HepG2 (cell line): ENCODE measurements around the gene HOXD1. TPM values are rescaled to one million over a fixed set of nuclear protein-coding genes. Genes with fewer than 3 reads are reported as not detected.

Experiments
- ATAC-seq: fragments of 200-7000 bp; cut with Tn5 transposase; 3 replicates; pipeline ENCODE4 v1.9.1; 2020; ENCODE audit warnings: mild to moderate bottlenecking, moderate library complexity
- BruUV-seq: library from RNA; stranded (reverse); fragments of 400-500 nt; replicated peaks from 2 replicates; lab custom pipeline; 2021; lab: Mats Ljungman, UMichigan
- CTCF ChIA-PET: fragments of 300-600 bp; formaldehyde crosslinking; extraction: SDS; loops from one replicate; lab custom pipeline; 2021; ENCODE audit warnings: low total read pairs, inconsistent platforms, low intra/inter-chr PET ratio; lab: Yijun Ruan, JAX
- POLR2A ChIA-PET: fragments of 350-600 bp; sonication (Branson Sonifier 250); formaldehyde crosslinking; loops from one replicate; lab custom pipeline; 2020; ENCODE audit warnings: antibody characterized with exemption, inconsistent platforms; lab: Yijun Ruan, JAX
- DNase-seq: peaks from one replicate; pipeline ENCODE4 v3.0.0-alpha.2; 2015; ENCODE audit warnings: low spot score
- FAIRE-seq: peaks from 3 replicates; lab custom pipeline; 2011; peaks lifted over from hg19 to GRCh38; lab: Jason Lieb, UNC
- H2AFZ ChIP-seq: one replicate; pipeline ENCODE4 v1.6.1; 2011; ENCODE audit warnings: low read length, inconsistent platforms
- H3K27ac ChIP-seq: fragments of 300-600 bp; 3 replicates; pipeline ENCODE4 v1.8.0; 2011; ENCODE audit warnings: mixed run types, mild to moderate bottlenecking, mixed read lengths, low read length, inconsistent platforms; ENCODE audit not compliant: insufficient read depth; ENCODE audit errors: extremely low read length
- H3K27me3 ChIP-seq, 2 experiments: fragments of 200-600 bp in 1 of 2; 2 replicates in 1 of 2; 3 replicates in 1 of 2; pipeline versions ENCODE4 v1.6.0 to v1.8.0; 2011; ENCODE audit warnings: low read length in 2 of 2, mild to moderate bottlenecking in 2 of 2, moderate library complexity in 2 of 2, inconsistent platforms in 1 of 2; ENCODE audit not compliant: insufficient read depth in 2 of 2, control insufficient read depth in 1 of 2
- H3K36me3 ChIP-seq, 2 experiments: fragments of 200-600 bp in 1 of 2; replicated peaks in 1 of 2; 2 replicates in 1 of 2; 3 replicates in 1 of 2; pipeline versions ENCODE4 v1.5.1 to v1.8.0; 2011; ENCODE audit warnings: low read length in 2 of 2, inconsistent platforms in 1 of 2; ENCODE audit not compliant: insufficient read depth in 2 of 2, control insufficient read depth in 1 of 2
- H3K4me1 ChIP-seq: 2 replicates; pipeline ENCODE4 v1.5.1; 2012; ENCODE audit warnings: low read length, inconsistent platforms; ENCODE audit not compliant: insufficient read depth
- H3K4me2 ChIP-seq: 2 replicates; pipeline ENCODE4 v1.6.0; 2011; ENCODE audit warnings: low read depth, low read length, inconsistent platforms
- H3K4me3 ChIP-seq, 3 experiments: fragments of 200-600 bp in 1 of 3; sonication (generic), shearing (Covaris generic) in 1 of 3; replicated peaks in 1 of 3; 2 replicates each; pipeline ENCODE4 v1.5.1; 2011 to 2016; ENCODE audit warnings: low read length in 3 of 3, inconsistent platforms in 2 of 3, low read depth in 2 of 3, mild to moderate bottlenecking in 2 of 3, control low read depth in 1 of 3, mixed read lengths in 1 of 3; ENCODE audit not compliant: insufficient read depth in 1 of 3
- H3K79me2 ChIP-seq: one replicate; pipeline ENCODE4 v1.6.1; 2011; ENCODE audit warnings: low read length, inconsistent platforms; ENCODE audit not compliant: insufficient read depth
- H3K9ac ChIP-seq: 2 replicates; pipeline ENCODE4 v1.6.0; 2011; ENCODE audit warnings: mild to moderate bottlenecking, low read depth, low read length, inconsistent platforms; ENCODE audit not compliant: insufficient read depth
- H3K9me3 ChIP-seq: 2 replicates; pipeline ENCODE4 v1.5.1; 2012; ENCODE audit warnings: mild to moderate bottlenecking, low read length
- H4K20me1 ChIP-seq: 2 replicates; pipeline ENCODE4 v1.6.0; 2011; ENCODE audit warnings: inconsistent platforms, mild to moderate bottlenecking, low read length, moderate library complexity; ENCODE audit not compliant: insufficient read depth
- FOSL1 ChIP-seq: sonication (generic); formaldehyde crosslinking; IDR thresholded peaks from 2 replicates; pipeline ENCODE4 v1.9.0; 2021; ENCODE audit warnings: missing genetic modification reagents, borderline replicate concordance
- GABPB1 ChIP-seq: IDR thresholded peaks from 2 replicates; pipeline ENCODE4 v1.6.1; 2016; ENCODE audit warnings: mild to moderate bottlenecking, missing genetic modification reagents, moderate library complexity, missing compliant biosample characterization
- KAT7 ChIP-seq: IDR thresholded peaks from 2 replicates; pipeline ENCODE4 v1.6.1; 2018; ENCODE audit warnings: borderline replicate concordance, missing compliant biosample characterization
- RORA ChIP-seq: sonication (generic); formaldehyde crosslinking; IDR thresholded peaks from 2 replicates; pipeline ENCODE4 v1.5.0; 2020; ENCODE audit warnings: mild to moderate bottlenecking, missing genetic modification reagents, moderate library complexity
- TAF1 ChIP-seq: sonication (generic); formaldehyde crosslinking; IDR thresholded peaks from 2 replicates; pipeline ENCODE4 v1.4.0; 2020; ENCODE audit warnings: missing genetic modification reagents
- TBL1XR1 ChIP-seq: fragments of 150-350 bp; IDR thresholded peaks from 2 replicates; pipeline ENCODE4 v1.6.1; 2014; ENCODE audit warnings: borderline replicate concordance, low read length; ENCODE audit not compliant: partially characterized antibody
- ZBTB1 ChIP-seq: sonication (generic); formaldehyde crosslinking; IDR thresholded peaks from 2 replicates; pipeline ENCODE4 v1.4.0; 2020; ENCODE audit warnings: missing genetic modification reagents, borderline replicate concordance
- ZKSCAN8 ChIP-seq: IDR thresholded peaks from 2 replicates; pipeline ENCODE4 v1.6.1; 2016; ENCODE audit warnings: borderline replicate concordance, missing genetic modification reagents, missing compliant biosample characterization
- ZMYM2 ChIP-seq: sonication (generic); formaldehyde crosslinking; IDR thresholded peaks from 2 replicates; pipeline ENCODE4 v1.8.0; 2022; ENCODE audit warnings: mild to moderate bottlenecking, missing genetic modification reagents
- ZNF337 ChIP-seq: sonication (generic); formaldehyde crosslinking; IDR thresholded peaks from 2 replicates; pipeline ENCODE4 v1.5.1; 2020; ENCODE audit warnings: missing genetic modification reagents, low read depth, mild to moderate bottlenecking, borderline replicate concordance
- ZNF557 ChIP-seq: sonication (generic); formaldehyde crosslinking; IDR thresholded peaks from 2 replicates; pipeline ENCODE4 v1.4.0; 2020; ENCODE audit warnings: missing genetic modification reagents
- ZNF652 ChIP-seq: IDR thresholded peaks from 2 replicates; pipeline ENCODE4 v1.6.1; 2016; ENCODE audit warnings: low read depth, borderline replicate concordance
- WGBS: methylation state at CpG from one replicate; pipeline ENCODE4 v1.1.6; 2017; ENCODE audit warnings: low lambda C conversion rate; 5-methylcytosine and 5-hydroxymethylcytosine counted together
- in situ Hi-C: cut with HindIII; loops from 2 replicates; pipeline ENCODE4 v1.10.0; 2017; ENCODE audit warnings: low pct_unique_long_range_greater_than_20kb; ENCODE audit not compliant: extremely low pct_ligation_motif_present
- intact Hi-C: fragments of 100-400 bp; cut with micrococcal nuclease; formaldehyde crosslinking; loops from one replicate; pipeline ENCODE4 v1.10.0; 2022; ENCODE audit not compliant: unreplicated experiment
- polyA plus RNA-seq, 8 experiments: library from polyadenylated mRNA; depleted of rRNA in 3 of 8; stranded (reverse) in 7 of 8; unstranded in 1 of 8; fragments of >200 nt; fragmentation: Illumina TruSeq in 4 of 8; extraction: Trizol in 4 of 8; gene quantifications; 2 replicates each; pipeline versions ENCODE4 v1.2.1 to v1.2.3, GENCODE V29; 2011 to 2016; ENCODE audit warnings: low read depth in 4 of 8, missing spikeins in 1 of 8, mixed read lengths in 1 of 8; ENCODE audit not compliant: insufficient read depth in 1 of 8
- total RNA-seq, 5 experiments: library from RNA; depleted of rRNA; stranded (reverse); fragments of >200 nt; fragmentation: Illumina TruSeq; extraction: Trizol; gene quantifications; 2 replicates each; pipeline ENCODE4 v1.2.3, GENCODE V29; 2016; ENCODE audit warnings: low read depth in 1 of 5
- TF ChIP-seq, protein P1 (sequence below): sonication (generic); formaldehyde crosslinking; IDR thresholded peaks from 2 replicates; pipeline ENCODE4 v1.8.0; 2023; ENCODE audit warnings: mild to moderate bottlenecking, missing genetic modification reagents
- TF ChIP-seq, protein P2 (sequence below): sonication (generic); formaldehyde crosslinking; IDR thresholded peaks from 2 replicates; pipeline ENCODE4 v1.8.1; 2022; ENCODE audit warnings: mild to moderate bottlenecking, missing genetic modification reagents
- TF ChIP-seq, protein P3 (sequence below): IDR thresholded peaks from 2 replicates; pipeline ENCODE4 v1.4.0; 2020; ENCODE audit warnings: mild to moderate bottlenecking, missing genetic modification reagents

HOXD1 gene
- total and polyA plus RNA-seq, 2 of the 13 experiments (the other 11 are each of a cell fraction or from before 2014, with no cell fraction given): 10.0 to 22.3 TPM

DNA sequence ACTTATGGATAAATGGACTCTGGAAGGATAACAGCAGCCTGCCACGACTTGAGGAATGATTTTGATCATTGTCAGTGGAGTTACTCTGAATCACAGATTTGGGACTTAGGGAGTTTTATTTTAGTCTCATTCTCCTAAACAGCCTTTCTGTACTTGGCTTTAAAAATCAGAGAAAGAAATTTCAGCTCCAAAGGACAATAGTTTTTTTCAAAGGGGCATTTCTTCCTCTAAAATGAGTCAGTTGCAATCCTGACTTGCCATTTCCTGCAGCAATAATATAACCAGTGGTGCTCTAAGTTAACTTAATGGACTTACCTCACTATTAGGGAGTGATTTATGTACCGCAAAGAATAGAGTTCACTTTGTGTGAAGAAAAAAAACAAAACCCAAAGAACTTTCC, 45.7 kb downstream of the HOXD1 start:
- in situ Hi-C loops (no loop called here), intact Hi-C loops (no loop called here)
- no peak for ATAC-seq
- Histone ChIP-seq H3K36me3 (no peaks in the 10 kb centered on the region), H3K27ac (no peak overlapping the region), H3K4me1 (no peaks in the 10 kb centered on the region), H3K9me3 (no peaks in the 10 kb centered on the region), H3K9ac (no peak overlapping the region), H3K4me3 (no peak overlapping the region), H3K79me2 (no peaks in the 10 kb centered on the region), H2AFZ (no peak overlapping the region), H4K20me1 (no peaks in the 10 kb centered on the region), H3K4me2 (no peak overlapping the region), H3K27me3 (0 out of 5 replicates have a peak, but pooled peaks cover 0 to 6% of the 10 kb centered on the region in 2 experiments)
- DNase-seq: no peak
- WGBS: 28% methylated on average over 2 of the region's 2 CpGs
- no TSS peak for BruUV-seq
- TF ChIP-seq, protein P1, sequence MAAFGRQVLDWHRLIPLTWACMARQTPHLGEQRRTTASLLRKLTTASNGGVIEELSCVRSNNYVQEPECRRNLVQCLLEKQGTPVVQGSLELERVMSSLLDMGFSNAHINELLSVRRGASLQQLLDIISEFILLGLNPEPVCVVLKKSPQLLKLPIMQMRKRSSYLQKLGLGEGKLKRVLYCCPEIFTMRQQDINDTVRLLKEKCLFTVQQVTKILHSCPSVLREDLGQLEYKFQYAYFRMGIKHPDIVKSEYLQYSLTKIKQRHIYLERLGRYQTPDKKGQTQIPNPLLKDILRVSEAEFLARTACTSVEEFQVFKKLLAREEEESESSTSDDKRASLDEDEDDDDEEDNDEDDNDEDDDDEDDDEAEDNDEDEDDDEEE: no peak
- no peak for TF ChIP-seq GABPB1 (CRISPR knock-in tag)
- TF ChIP-seq FOSL1: no peak
- TF ChIP-seq ZNF337 (CRISPR knock-in tag): no peak
- TF ChIP-seq TAF1 (CRISPR knock-in tag): no peak
- TF ChIP-seq ZKSCAN8: no peak
- TF ChIP-seq, protein P2, sequence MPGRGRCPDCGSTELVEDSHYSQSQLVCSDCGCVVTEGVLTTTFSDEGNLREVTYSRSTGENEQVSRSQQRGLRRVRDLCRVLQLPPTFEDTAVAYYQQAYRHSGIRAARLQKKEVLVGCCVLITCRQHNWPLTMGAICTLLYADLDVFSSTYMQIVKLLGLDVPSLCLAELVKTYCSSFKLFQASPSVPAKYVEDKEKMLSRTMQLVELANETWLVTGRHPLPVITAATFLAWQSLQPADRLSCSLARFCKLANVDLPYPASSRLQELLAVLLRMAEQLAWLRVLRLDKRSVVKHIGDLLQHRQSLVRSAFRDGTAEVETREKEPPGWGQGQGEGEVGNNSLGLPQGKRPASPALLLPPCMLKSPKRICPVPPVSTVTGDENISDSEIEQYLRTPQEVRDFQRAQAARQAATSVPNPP (CRISPR knock-in tag): no peak
- ChIA-PET CTCF (no interaction called here), POLR2A (no interaction called here)
- FAIRE-seq: no peak

DNA sequence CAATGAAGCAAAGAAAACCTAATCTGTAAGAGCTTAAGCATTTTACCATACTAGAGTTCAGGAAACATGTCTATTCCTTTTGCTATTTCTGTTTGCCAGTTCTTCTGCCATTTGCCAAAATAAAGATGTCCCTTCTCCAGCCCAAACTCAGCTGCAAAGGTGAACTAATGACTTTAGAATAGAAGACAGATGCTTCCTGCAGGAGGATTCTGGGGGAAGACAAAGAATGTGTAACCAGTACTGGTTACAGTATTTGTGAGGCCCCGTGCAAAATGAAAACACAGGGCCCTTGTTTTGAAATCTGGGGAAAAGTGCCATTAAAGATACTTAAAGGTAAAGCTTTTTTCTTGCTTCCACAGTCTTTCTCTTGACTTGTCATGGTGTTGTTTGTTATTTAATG, 46.5 kb downstream of the HOXD1 start:
- ATAC-seq: no peak
- no peak overlapping the region for H3K27ac ChIP-seq
- WGBS: 0% methylated on average over 1 of the region's 1 CpG
- no peak overlapping the region for H3K4me3 ChIP-seq
- no peaks in the 10 kb centered on the region for H4K20me1 ChIP-seq
- H3K27me3 ChIP-seq: 0 out of 5 replicates have a peak, but pooled peaks cover 0 to 6% of the 10 kb centered on the region in 2 experiments
- ChIA-PET CTCF (no interaction called here), POLR2A (no interaction called here)
- H3K9me3 ChIP-seq: no peaks in the 10 kb centered on the region
- no peak overlapping the region for H3K4me2 ChIP-seq
- in situ Hi-C loops: no loop called here
- no peak for DNase-seq
- no peak overlapping the region for H2AFZ ChIP-seq
- H3K4me1 ChIP-seq: no peaks in the 10 kb centered on the region
- H3K36me3 ChIP-seq: no peaks in the 10 kb centered on the region
- FAIRE-seq: no peak
- no peak overlapping the region for H3K9ac ChIP-seq
- BruUV-seq: no TSS peak
- no peaks in the 10 kb centered on the region for H3K79me2 ChIP-seq
- intact Hi-C loops: no loop called here
- TF ChIP-seq RORA (CRISPR knock-in tag) (no peak), ZBTB1 (no peak), ZNF557 (CRISPR knock-in tag) (no peak), ZMYM2 (CRISPR knock-in tag) (no peak), KAT7 (CRISPR knock-in tag) (no peak), TBL1XR1 (no peak), ZNF652 (CRISPR knock-in tag) (no peak)
- TF ChIP-seq, protein P3, sequence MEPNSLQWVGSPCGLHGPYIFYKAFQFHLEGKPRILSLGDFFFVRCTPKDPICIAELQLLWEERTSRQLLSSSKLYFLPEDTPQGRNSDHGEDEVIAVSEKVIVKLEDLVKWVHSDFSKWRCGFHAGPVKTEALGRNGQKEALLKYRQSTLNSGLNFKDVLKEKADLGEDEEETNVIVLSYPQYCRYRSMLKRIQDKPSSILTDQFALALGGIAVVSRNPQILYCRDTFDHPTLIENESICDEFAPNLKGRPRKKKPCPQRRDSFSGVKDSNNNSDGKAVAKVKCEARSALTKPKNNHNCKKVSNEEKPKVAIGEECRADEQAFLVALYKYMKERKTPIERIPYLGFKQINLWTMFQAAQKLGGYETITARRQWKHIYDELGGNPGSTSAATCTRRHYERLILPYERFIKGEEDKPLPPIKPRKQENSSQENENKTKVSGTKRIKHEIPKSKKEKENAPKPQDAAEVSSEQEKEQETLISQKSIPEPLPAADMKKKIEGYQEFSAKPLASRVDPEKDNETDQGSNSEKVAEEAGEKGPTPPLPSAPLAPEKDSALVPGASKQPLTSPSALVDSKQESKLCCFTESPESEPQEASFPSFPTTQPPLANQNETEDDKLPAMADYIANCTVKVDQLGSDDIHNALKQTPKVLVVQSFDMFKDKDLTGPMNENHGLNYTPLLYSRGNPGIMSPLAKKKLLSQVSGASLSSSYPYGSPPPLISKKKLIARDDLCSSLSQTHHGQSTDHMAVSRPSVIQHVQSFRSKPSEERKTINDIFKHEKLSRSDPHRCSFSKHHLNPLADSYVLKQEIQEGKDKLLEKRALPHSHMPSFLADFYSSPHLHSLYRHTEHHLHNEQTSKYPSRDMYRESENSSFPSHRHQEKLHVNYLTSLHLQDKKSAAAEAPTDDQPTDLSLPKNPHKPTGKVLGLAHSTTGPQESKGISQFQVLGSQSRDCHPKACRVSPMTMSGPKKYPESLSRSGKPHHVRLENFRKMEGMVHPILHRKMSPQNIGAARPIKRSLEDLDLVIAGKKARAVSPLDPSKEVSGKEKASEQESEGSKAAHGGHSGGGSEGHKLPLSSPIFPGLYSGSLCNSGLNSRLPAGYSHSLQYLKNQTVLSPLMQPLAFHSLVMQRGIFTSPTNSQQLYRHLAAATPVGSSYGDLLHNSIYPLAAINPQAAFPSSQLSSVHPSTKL (CRISPR knock-in tag): no peak
